Prostate gland (tissue), 2 donors: ENCODE results near the gene HOXD11.

Experiments used
- POLR2A ChIP-seq: fragments of 450-650 bp; IDR thresholded peaks from one replicate; pipeline ENCODE4 v1.6.1; 2016; ENCODE audit warnings: antibody characterized with exemption, mild to moderate bottlenecking
- POLR2AphosphoS5 ChIP-seq: sonication (generic); formaldehyde crosslinking; IDR thresholded peaks from one replicate; pipeline ENCODE4 v1.6.1; 2017; ENCODE audit warnings: antibody characterized with exemption
- TF ChIP-seq, protein P1 (sequence below), 4 experiments: fragments of 200-600 bp in 2 of 4; fragments of 450-650 bp in 2 of 4; sonication (generic) in 2 of 4; IDR thresholded peaks; 1 replicate in 3 of 4; 2 replicates in 1 of 4; pipeline ENCODE4 v1.5.1; 2016 to 2019; ENCODE audit warnings: antibody characterized with exemption in 4 of 4, mild to moderate bottlenecking in 2 of 4, moderate library complexity in 2 of 4

DNA sequence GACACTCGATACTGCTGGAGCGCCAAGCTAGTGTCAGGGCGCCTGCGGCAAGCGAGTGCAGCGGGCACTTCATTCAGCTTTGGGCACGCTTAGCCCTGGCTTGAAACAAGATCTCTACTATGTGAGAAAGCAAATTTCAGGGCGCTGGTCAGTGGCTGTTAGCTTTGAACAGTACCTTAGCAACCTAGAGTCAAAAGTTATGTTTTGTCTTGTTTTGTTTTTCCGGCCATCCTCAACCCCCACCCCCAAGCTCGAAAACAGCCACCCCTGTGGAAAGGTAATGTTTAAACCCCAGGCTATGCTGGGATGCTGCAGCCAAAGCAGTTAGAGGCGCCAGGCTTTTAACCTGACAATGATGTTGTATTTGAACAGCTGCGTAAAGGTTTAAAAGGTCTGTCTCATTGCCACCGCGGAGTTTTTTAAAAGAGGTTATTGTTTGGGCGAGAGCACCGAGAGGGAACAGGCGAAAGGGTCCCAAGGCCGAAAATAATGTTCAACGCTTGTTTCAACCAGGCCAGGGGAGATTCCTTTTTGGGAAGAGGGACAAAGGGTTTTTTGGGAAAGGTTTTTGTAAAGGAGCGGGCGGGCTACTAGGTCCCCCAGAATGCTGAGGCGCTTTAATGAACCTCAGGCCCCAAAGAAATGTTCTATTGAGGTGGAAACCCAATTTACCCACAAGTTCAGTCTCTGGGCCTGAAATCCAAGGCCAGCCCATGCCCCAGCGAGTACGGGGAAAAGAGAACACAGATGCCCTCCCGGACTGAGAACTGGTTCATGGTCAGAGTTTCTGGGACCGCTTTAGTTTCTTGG lies 7.2 kb downstream of the HOXD11 start:
- TF ChIP-seq, protein P1, sequence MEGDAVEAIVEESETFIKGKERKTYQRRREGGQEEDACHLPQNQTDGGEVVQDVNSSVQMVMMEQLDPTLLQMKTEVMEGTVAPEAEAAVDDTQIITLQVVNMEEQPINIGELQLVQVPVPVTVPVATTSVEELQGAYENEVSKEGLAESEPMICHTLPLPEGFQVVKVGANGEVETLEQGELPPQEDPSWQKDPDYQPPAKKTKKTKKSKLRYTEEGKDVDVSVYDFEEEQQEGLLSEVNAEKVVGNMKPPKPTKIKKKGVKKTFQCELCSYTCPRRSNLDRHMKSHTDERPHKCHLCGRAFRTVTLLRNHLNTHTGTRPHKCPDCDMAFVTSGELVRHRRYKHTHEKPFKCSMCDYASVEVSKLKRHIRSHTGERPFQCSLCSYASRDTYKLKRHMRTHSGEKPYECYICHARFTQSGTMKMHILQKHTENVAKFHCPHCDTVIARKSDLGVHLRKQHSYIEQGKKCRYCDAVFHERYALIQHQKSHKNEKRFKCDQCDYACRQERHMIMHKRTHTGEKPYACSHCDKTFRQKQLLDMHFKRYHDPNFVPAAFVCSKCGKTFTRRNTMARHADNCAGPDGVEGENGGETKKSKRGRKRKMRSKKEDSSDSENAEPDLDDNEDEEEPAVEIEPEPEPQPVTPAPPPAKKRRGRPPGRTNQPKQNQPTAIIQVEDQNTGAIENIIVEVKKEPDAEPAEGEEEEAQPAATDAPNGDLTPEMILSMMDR (IDR thresholded peaks at IDR 0.05), result no peak
- no peak for TF ChIP-seq POLR2A
- no peak for TF ChIP-seq POLR2AphosphoS5
